Activated CD4-positive, alpha-beta T cell treated with anti-CD3 and anti-CD28 coated beads, Interleukin-2, amount 50 U/mL, for 4 hours (primary cell): ENCODE results near the gene CHST8.

Source experiments
- DNase-seq, 2 experiments: peaks; one replicate each; pipeline ENCODE4 v3.0.0-alpha.2; 2020

The CHST8 gene

GRCh38 chr19:33618884-33619283 lies 2.9 kb upstream of the CHST8 start:
- no peak for DNase-seq

DNA sequence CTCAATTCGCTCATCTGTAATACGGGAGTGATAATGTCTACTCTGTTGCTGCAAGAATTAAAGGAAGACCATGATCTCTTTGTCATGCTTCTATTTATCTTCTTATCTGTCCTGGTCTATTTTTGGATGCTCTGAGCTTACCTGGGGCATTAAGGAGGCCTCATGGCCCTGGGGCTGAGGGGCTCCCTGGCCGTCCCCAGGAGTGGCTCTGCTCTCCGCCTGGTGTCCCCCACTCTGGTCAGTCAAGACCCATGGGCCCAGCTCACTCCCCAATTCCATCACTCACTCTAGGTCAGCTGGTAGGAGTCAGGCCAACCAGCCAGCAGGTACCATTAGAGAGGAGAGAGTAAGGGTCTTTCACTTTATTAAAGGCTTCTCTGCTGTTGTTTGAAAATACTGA lies 1.1 kb upstream of the CHST8 start:
- no peak for DNase-seq

DNA sequence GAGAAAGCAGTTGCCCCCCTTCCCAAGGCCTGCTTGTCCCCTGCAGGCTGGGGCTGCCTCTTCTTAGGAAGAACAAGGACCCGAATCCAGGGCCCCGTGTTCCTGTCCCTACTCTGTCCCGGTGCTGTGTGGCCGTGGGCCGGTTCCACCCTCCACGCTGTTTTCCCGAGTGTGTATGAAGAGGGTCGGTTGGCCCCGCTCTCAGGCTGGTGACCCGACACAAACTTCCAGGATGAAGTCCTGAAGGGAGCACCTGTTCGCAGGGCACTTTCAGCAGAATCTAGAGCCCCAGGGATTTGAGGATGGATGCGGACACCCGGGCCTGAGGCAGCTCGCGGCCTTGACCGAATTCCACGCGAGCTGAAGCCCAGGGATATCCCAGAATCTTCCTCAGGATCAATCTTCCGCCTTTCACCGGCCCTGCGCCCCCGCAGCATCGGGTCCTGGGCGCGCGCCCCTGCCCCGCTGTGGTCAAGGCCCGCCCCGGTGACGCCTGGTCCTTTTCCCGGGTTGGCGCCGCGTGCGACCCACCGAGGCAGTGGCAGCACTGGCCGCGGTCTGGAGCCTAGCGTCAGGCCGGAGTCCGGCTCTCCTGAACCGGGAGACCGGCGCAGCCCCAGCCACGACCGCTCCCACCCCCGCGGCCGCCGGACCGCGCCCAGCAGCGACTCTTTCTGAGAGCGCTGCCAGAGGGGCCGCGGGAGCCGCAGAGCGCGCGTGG lies 528 bp upstream of the CHST8 start:
- no peak for DNase-seq

- DNase-seq = no peak
These were observed 704 bp downstream of the CHST8 start for GRCh38 chr19:33622505-33622808.

DNA sequence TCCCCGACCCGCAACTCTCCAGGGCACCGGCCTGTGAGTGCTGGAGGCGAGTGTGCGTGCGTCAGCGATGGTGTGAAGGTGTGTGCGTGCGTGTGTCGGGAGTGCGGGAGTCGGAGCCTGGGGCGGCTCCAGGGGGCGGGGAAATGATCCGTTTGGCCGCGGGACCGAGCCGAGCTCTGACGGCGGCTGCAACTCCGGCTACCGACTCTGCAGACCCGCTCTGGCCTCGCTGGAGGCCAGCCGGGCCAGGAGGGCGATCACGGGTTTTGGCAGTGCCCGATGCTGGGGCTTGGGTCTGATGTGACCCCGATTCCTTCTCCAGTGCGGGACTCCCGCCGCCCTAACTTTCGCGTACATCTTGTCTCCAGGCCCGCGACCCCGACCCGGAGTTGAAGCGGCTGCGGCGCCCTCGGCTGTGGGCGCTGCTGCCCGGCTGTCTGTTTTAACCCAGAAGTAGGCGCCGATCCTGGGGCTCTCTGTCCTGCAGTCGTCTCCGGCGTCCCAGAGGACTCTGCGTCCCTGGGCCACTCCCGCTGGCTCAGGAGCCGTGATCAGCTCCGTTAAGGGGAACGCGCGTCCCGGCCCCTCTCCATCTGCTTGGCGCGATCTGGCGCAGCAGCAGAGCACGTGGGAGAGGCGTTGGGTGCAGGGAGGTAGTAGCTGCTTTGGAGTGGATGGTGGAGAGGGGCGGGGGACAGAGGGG lies 1.2 kb downstream of the CHST8 start:
- no peak for DNase-seq

- DNase-seq = no peak
These were observed 2.8 kb downstream of the CHST8 start for GRCh38 chr19:33624586-33624985.

DNA sequence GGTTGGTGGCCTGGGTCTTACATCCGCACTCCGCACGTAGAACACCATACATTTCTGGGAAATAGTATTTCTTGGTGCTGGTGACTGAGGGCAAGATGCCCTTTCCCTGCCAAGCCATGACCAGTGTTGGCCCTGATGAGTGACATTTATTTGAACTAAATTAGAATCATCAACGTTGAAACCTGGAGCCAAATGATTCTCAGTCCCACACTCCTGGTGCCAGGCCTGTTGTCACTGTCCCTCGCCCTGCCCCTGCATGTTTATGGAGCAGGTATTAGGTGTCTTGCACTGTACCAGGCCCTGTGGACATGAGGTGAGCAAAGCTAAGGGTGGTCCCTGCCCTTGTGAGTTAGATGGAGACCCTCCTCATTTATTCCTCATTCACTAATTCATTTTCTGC lies 5.8 kb downstream of the CHST8 start:
- DNase-seq = no peak

DNA sequence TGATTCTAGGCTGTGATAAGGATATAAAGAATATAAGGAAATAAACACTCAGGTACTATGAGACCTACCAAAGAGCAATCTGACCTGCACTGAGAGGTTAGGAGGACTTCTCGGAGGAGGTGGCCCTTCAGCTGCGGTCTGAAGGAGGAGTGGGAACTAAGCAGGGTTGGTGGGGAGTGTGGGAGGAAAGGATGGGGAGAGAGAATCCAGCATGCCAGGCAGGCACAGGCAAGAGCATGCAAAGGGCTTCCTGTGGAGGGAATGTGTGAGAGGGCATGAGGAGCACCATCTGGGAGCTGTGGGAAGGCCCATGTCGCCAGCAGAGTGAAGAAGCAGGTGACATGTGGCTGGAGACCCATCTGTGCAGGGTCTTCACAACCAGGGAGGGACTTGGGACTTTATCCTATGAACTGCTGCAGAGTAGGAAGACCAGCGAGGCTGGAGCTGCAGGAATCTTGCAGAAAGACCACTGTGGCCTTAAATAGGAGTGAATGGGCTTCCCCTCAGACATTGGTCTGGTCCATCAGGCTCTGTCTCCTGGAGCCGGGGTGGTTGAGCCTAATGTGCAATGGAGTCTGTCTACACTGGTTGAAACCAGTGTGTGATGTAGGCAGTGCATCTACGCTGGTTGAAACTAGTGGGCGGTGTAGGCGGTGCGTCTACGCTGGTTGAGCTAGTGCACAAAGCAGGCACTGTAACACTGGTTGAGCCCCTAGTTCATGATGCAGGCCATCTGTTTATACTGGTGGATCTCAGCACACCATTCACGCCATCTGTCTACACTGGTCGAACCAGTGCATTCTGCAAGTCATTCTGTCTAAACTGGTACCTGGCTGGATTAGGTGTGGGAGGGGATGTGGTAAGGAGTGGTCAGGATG lies 6.4 kb downstream of the CHST8 start:
- no peak for DNase-seq

- no peak for DNase-seq
These were observed 7.4 kb downstream of the CHST8 start for GRCh38 chr19:33628921-33629825.

- DNase-seq = no peak
These were observed 8.1 kb downstream of the CHST8 start for GRCh38 chr19:33629826-33630375.

DNA sequence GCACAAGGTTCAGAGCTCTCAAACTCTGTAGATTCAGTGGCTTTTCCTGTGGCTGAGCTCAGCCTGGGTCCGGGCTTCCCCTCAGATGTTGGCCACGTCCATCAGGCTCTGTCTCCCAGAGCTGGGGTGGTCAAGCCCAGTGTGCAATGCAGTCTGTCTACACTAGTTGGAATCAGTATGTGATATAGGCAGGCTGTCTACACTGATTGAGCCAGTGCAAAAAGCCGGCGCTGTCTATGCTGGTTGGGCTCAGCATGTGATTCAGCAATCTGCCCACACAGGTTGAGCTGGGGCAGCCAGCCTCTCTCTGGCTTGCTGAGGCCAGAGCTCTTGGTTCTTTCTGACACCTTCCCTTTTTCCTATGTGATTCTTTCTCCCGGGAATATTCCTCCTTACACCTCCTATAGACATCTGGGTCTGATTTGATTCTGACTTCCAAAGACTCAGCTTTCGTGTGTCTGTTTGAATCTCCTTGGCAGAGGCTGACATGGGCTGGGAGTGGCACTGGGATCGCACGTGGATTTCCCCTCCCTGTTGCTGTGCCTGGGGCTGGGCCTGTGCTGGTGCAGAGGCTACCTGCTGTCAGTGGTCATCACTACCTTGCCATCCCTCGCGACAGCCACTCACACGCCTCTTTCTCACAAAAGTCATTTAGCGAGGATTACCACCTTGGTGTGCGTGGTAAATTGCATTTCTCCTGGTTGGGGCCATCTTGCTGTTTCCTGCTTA lies 9.3 kb downstream of the CHST8 start:
- no peak for DNase-seq

DNA sequence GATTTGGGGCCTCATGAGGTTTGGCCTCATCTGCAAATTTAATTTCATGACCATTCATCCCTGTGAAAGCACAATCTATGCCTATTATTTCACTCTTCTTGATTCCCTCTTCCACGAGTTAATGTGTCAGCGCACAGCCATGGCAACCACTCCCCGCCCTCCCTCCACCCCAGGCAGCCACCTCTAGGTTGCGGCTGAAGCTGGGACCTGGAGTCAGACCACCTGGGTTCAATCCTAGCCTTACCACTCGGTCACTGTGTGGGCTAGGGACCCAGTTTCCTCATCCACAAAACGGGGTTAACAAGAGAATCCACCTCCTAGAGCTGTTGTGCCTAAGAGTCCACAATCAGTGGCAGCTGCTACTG lies 9.8 kb downstream of the CHST8 start:
- no peak for DNase-seq

GRCh38 chr19:33634361-33635091 lies 12.8 kb downstream of the CHST8 start:
- DNase-seq = no peak

- no peak for DNase-seq
These were observed 16.6 kb downstream of the CHST8 start for GRCh38 chr19:33638167-33639034.

- no peak for DNase-seq
These were observed 17.4 kb downstream of the CHST8 start for GRCh38 chr19:33639035-33639681.

DNA sequence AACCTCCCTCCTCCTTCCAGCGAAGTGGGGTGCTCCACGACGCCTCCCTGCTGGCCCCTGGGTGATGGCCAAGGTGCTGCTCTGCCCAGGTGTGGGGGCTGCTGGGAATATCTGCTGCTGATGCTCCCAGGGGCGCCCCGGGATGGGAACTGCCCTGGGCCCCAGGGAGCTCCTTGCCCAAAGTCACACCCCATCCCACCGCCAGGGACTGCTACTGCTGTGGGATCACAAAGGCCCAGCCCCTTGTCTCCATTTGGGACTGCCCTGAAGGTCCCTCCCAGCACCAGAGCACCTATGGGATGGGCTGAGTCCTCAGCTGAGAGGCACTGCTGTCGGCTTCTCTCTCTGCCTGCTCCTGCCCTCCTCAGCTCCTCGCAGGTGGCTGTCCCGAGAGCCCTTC lies 19.0 kb downstream of the CHST8 start:
- no peak for DNase-seq

DNA sequence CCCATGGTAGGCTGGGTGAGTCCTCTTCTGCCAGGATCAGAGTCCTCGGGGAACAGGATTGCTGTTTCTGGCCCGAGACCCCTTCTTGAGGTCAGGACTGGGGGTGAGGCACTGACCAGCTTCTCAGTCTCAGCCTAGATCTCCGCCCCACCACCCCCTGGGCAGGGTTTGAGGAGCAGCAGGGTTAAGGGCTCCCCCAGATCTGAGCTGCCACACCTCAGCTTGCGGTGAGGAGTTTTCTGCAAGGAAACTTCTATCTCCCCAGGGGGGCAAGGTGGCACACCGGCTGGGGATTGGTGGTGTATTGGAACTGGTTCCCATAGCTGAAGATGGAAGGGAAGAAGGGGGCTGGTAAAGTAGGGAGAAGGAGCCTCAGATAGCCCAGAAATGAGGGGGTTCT lies 19.5 kb downstream of the CHST8 start:
- DNase-seq = no peak

DNA sequence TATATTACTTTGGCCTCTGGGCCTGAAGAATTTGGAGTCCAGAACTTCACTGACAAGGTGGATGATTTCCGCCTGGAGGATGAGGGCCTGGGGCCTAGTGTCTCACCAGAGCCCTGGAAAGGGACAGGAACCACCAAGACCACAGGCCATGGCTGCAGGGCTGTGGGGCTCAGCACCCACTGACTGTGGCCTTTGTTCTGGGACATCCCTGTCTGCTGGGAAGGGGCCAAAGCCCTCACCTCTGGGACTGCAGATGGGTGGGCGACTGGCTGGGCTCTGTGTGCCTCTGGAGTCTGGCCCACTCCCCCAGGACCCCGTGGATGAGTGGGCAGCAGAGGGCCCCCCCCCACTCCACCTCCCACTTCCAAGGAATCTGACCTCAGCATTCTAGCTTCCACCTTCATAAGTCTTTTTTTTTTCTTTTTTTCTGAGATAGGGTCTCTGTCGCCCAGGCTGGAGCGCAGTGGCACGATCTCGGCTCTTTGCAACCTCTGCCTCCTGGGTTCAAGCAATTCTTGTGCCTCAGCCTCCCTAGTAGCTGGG lies 20.3 kb downstream of the CHST8 start:
- DNase-seq = no peak

DNA sequence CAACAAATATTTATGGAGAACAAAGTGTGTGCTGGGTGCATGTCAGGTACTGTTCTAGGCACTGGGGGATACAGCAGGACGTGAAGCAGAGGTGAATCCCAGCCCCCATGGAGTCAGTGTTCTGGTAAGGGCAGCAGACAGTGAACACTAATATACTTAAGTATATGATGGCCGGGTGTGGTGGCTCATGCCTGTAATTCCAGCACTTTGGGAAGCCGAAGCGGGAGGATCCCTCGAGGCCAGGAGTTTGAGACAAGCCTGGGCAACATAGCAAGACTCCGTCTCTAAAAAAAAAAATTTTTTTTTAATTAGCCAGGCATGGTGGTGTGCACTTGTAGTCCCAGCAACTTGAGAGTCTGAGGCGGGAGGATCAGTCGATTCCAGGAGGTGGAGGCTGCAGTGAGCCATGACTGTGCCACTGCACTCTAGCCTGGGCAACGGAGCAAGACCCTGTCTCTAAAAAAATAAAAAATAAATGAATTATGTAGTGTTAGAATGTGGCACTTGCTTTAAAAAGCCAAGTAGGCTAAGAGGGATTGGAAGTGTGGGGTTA lies 22.6 kb downstream of the CHST8 start:
- no peak for DNase-seq
